K562 treated with DMSO at 1 percent for 24 hours (cell line): ENCODE measurements around the gene DKK2. TPM values are rescaled to one million over a fixed set of nuclear protein-coding genes. Genes with fewer than 3 reads are reported as not detected.

ENCODE experiments used
- total RNA-seq: library from RNA; unstranded; fragments of 300-600 nt; gene quantifications from 2 replicates; pipeline ENCODE4 v1.2.3, GENCODE V29; 2022; ENCODE audit warnings: low read depth; ENCODE audit not compliant: insufficient read depth

The DKK2 gene
- not detected in 2 replicates for total RNA-seq

DNA sequence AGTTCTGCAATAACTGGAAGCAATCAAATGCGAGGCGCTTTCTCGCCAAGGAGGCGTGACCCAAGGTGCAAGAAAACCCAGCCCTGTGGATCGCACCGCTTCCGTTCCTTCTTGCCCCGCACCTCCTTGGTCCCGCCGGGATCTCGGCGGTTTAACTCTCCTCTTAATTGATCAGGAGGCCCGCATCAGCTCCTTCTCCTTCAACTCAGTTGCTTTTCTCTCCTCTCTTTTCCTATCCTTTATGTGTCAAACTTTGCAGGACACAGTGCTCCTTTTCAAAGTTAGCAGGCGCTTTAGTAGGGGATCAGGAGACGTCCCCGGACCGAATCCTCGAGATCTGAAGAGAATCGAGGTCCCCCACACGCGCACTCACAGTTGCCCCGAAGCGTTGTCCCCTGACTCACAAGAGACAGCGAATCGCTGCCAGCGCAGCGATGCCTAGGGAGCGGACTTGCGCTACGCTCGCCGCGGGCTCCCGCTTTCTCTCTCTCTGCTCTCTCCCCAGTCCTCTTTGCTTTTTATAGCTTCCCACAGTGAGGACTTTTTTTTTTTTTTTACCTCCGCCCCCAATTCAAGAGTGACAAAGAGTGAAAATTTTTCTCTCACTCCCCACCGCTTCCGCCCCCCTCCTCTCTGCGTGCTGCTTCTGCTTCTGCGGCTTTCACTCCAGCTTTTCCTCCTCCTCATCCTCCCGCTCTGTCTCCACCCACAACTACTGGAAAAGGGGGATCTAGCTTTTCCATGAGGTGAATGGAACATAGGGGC, at the start of gene DKK2:
DKK2 (minus strand) TSS at position 495 of the 765 bp plus-strand sequence. CDS start 722 bp downstream, outside the sequence.

